Naive B cell (primary cell): ENCODE data around the gene TAF12. TPM values are rescaled to one million over a fixed set of nuclear protein-coding genes. Genes with fewer than 3 reads are reported as not detected.
"Not testable (repeated sequence)": the region's sequence is repeated elsewhere in the genome, so short reads cannot be mapped to it uniquely, and the experiment has no call there.

Experiments
- ATAC-seq, 2 donors: fragments of 150-1000 bp; cut with Tn5 transposase; 2 replicates each; pipeline ENCODE4 v1.10.0; 2021; ENCODE audit warnings: low read depth in 2 of 2, mild to moderate bottlenecking in 2 of 2, moderate library complexity in 2 of 2
- DNase-seq: peaks from one replicate; pipeline ENCODE4 v3.0.0; 2022
- H3K27ac Mint-ChIP-seq, 6 donors: one replicate each; pipeline ENCODE4 v1.8.0; 2020 to 2022; ENCODE audit warnings: mild to moderate bottlenecking in 6 of 6, mixed read lengths in 6 of 6, moderate library complexity in 5 of 6, inconsistent platforms in 2 of 6
- H3K27me3 Mint-ChIP-seq, 3 donors: one replicate each; pipeline ENCODE4 v1.8.0; 2021 to 2022; ENCODE audit warnings: mixed read lengths in 3 of 3, mild to moderate bottlenecking in 1 of 3
- H3K36me3 Mint-ChIP-seq, 2 donors: one replicate each; pipeline ENCODE4 v1.8.0; 2020 to 2022; ENCODE audit warnings: mixed read lengths in 2 of 2, inconsistent platforms in 1 of 2, mild to moderate bottlenecking in 1 of 2
- H3K4me1 Mint-ChIP-seq, 3 donors: one replicate each; pipeline ENCODE4 v1.8.0; 2020 to 2022; ENCODE audit warnings: mixed read lengths in 3 of 3, inconsistent platforms in 1 of 3, mild to moderate bottlenecking in 1 of 3, moderate library complexity in 1 of 3
- H3K4me3 Mint-ChIP-seq, 8 donors: one replicate each; pipeline ENCODE4 v1.8.0; 2020 to 2022; ENCODE audit warnings: mild to moderate bottlenecking in 8 of 8, mixed read lengths in 8 of 8, moderate library complexity in 8 of 8, inconsistent platforms in 2 of 8
- H3K9me3 Mint-ChIP-seq, 7 donors: one replicate each; pipeline ENCODE4 v1.8.0; 2020 to 2022; ENCODE audit warnings: mixed read lengths in 7 of 7, mild to moderate bottlenecking in 5 of 7, inconsistent platforms in 2 of 7, moderate library complexity in 1 of 7
- polyA plus RNA-seq, 6 donors: library from polyadenylated mRNA; unstranded; fragments of 300-500 nt; fragmentation: Illumina TruSeq; gene quantifications; one replicate each; pipeline ENCODE4 v1.2.3, GENCODE V29; 2021; ENCODE audit warnings: low read depth in 6 of 6

Gene TAF12
- polyA plus RNA-seq, 6 donors from 2014 or later, result 32.3 to 50.4 (median 47.6) TPM

DNA sequence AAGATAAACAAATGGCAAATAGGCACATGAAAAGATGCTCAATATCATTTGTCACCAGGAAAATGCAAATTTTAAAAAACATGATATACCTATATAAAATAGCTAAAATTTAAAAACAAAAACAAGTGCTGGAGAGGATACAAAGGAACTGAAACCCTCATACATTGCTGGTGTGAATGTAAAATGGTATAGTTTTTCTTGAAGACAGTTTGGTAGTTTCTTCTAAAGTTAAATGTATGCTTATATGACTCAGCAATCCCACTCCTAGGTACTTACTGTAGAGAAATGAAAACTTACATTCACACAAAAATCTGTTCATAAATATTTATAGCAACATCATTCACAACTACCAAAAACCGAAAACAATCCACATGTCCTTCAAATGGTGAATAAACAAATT, 11.2 kb downstream of the TAF12 start:
- Mint-ChIP-seq H3K4me1 (peaks cover 3 to 22% (median 10%) of the 10 kb centered on the region in 3 donors), H3K27me3 (no peaks in the 10 kb centered on the region), H3K4me3 (no peak overlapping the region), H3K36me3 (no peaks in the 10 kb centered on the region), H3K27ac (peak overlapping the region in 3 of 6 donors; percentile 37 to 54 (median 50)), H3K9me3 (no peaks in the 10 kb centered on the region)
- no peak for ATAC-seq
- no peak for DNase-seq

- ATAC-seq (no peak), DNase-seq (no peak)
- Mint-ChIP-seq H3K27me3 (no peaks in the 10 kb centered on the region), H3K36me3 (peaks cover 17 to 23% of the 10 kb centered on the region in 2 donors), H3K9me3 (no peaks in the 10 kb centered on the region), H3K27ac (peak overlapping the region in 1 of 6 donors; percentile 39), H3K4me1 (peaks cover 0 to 4% (median 0%) of the 10 kb centered on the region in 3 donors), H3K4me3 (no peak overlapping the region)
Measured at GRCh38 chr1:28613175-28613574, 29.7 kb downstream of the TAF12 start.

GRCh38 chr1:28606771-28607170, 36.1 kb downstream of the TAF12 start:
- Mint-ChIP-seq H3K9me3 (no peaks in the 10 kb centered on the region), H3K4me1 (no peaks in the 10 kb centered on the region), H3K36me3 (peaks cover 6 to 9% of the 10 kb centered on the region in 2 donors), H3K27ac (no peak overlapping the region), H3K27me3 (no peaks in the 10 kb centered on the region), H3K4me3 (peak overlapping the region in 1 of 8 donors; percentile 21)
- no peak for DNase-seq
- no peak for ATAC-seq

DNA sequence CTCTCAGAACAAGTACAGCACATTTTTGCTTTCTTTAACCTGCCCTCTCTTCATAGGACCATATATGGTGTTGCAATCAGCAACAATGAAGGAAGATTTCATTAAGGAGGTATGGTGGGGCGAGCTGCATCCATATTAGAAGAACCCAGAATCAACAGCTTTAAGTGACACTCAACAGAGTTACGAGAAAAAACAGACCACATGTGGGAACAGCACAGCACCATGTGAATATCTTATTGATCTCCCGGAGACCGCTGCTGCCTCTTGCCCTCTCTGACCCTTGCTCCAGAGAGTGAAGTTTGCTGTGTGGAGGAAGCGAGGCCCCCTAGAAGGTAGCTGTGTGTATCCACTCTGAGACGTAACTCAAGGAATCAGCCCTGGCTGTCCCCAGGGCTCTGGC, 37.9 kb downstream of the TAF12 start:
- H3K36me3 Mint-ChIP-seq, result no peaks in the 10 kb centered on the region

GRCh38 chr1:28604411-28604810, 38.5 kb downstream of the TAF12 start:
- H3K4me3 Mint-ChIP-seq, result no peak overlapping the region
- no peak overlapping the region for H3K27ac Mint-ChIP-seq
- H3K27me3 Mint-ChIP-seq, result no peaks in the 10 kb centered on the region
- H3K9me3 Mint-ChIP-seq, result no peaks in the 10 kb centered on the region
- H3K4me1 Mint-ChIP-seq, result no peaks in the 10 kb centered on the region
- no peaks in the 10 kb centered on the region for H3K36me3 Mint-ChIP-seq
- ATAC-seq (no peak), DNase-seq (no peak)

More for the DNA sequence above, 37.9 kb downstream of the TAF12 start:
- DNase-seq (no peak), ATAC-seq (no peak)
- no peak overlapping the region for H3K4me3 Mint-ChIP-seq
- H3K4me1 Mint-ChIP-seq, result no peaks in the 10 kb centered on the region
- H3K27ac Mint-ChIP-seq, result no peak overlapping the region
- no peaks in the 10 kb centered on the region for H3K9me3 Mint-ChIP-seq
- H3K27me3 Mint-ChIP-seq, result no peaks in the 10 kb centered on the region

GRCh38 chr1:28602536-28603439, 40.1 kb downstream of the TAF12 start:
- ATAC-seq (no peak), DNase-seq (no peak)
- Mint-ChIP-seq H3K36me3 (no peaks in the 10 kb centered on the region), H3K27me3 (no peaks in the 10 kb centered on the region), H3K27ac (peak overlapping the region in 2 of 6 donors; percentile 44 to 47), H3K4me1 (no peaks in the 10 kb centered on the region), H3K9me3 (no peaks in the 10 kb centered on the region), H3K4me3 (no peak overlapping the region)

DNA sequence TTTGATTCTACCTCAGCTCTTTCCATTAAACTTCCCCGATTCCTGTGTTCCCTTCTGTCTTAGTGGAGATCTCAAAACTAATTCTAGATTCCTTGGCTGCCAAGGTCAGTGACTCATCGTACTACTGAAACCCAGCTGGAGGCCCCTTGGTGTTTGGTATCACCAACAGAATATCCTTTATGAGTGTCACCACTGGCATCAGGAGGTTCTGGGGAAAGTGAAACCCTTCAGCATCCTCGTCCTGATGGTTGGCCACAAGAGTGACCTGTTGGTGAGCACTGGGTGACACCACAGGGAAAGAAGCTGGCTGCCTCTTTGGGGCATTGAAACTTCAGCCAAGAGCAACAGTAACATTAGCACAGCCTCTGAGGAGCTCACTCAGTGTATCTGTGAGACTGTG, 41.2 kb downstream of the TAF12 start:
- no peaks in the 10 kb centered on the region for H3K36me3 Mint-ChIP-seq

DNA sequence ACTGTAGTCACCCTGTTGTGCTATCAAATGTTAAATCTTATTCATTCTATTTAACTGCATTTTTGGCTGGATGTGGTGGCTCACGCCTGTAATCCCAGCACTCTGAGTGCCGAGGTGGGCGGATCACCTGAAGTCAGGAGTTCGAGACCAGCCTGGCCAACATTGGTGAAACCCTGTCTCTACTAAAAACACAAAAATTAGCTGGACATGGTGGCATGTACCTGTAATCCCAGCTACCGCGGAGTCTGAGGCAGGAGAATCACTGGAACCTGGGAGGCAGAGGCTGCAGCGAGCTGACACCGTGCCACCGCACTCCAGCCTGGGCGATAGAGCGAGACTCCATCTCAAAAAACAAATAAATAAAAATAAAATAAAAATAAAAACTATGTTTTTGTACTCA, 46.6 kb downstream of the TAF12 start:
- peaks cover 6 to 13% (median 9%) of the 10 kb centered on the region in 3 donors for H3K4me1 Mint-ChIP-seq
- peaks cover 0 to 12% (median 8%) of the 10 kb centered on the region in 3 donors for H3K27me3 Mint-ChIP-seq
- not testable (repeated sequence) for H3K4me3 Mint-ChIP-seq, H3K36me3 Mint-ChIP-seq, ATAC-seq, H3K9me3 Mint-ChIP-seq, H3K27ac Mint-ChIP-seq, DNase-seq

More for the DNA sequence above, 41.2 kb downstream of the TAF12 start:
- Mint-ChIP-seq H3K27me3 (no peaks in the 10 kb centered on the region), H3K4me1 (no peaks in the 10 kb centered on the region), H3K4me3 (no peak overlapping the region), H3K27ac (no peak overlapping the region), H3K9me3 (no peaks in the 10 kb centered on the region)
- DNase-seq, result no peak
- ATAC-seq, result no peak

DNA sequence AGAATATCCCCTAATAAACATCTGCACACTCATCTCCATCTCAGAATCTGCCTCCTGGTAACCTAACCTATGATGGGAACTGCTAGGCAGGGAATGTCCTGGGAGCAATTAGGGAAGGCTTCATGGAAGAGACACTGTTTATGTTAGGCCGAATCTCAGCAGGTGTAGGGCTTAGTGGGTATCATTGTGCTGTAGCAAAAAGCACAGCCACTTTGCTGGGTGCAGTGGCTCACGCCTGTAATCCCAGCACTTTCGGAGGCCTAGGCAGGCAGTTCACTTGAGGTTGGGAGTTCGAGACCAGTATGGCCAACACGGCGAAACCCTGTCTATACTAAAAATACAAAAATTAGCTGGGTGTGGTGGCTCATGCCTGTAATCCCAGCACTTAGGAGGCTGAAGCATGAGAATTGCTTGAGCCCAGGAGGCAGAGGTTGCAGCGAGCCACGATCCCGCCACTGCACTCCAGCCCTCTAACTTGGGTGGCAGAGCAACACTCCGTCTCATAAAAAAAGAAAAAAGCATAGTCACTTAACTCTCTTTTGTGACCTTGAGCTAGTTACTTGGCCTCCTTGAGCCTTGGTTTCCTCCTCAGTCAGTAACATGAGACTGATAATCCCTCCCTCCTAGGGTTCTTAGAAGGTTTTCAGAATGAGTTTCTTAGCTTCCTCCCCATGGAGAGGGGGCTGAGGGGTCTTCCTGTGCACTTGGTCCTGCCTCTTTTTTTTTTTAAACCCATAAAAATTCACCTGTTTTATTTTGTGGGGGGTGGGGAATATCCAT, 47.3 kb downstream of the TAF12 start:
- Mint-ChIP-seq H3K27ac (peak overlapping the region in 2 of 6 donors; percentile 28 to 59), H3K4me3 (peak overlapping the region in 1 of 8 donors; percentile 15)

GRCh38 chr1:28594686-28595411, 48.0 kb downstream of the TAF12 start:
- H3K4me3 Mint-ChIP-seq, result peak overlapping the region in 1 of 8 donors; percentile 15
- H3K27ac Mint-ChIP-seq, result peak overlapping the region in 2 of 6 donors; percentile 28 to 59
- not testable (repeated sequence) for H3K9me3 Mint-ChIP-seq, ATAC-seq, DNase-seq, H3K36me3 Mint-ChIP-seq
- peaks cover 0 to 12% (median 8%) of the 10 kb centered on the region in 3 donors for H3K27me3 Mint-ChIP-seq
- peaks cover 6 to 13% (median 9%) of the 10 kb centered on the region in 3 donors for H3K4me1 Mint-ChIP-seq

More for the DNA sequence above, 47.3 kb downstream of the TAF12 start:
- no peaks in the 10 kb centered on the region for H3K36me3 Mint-ChIP-seq
- DNase-seq (no peak), ATAC-seq (no peak)
- H3K9me3 Mint-ChIP-seq, result no peaks in the 10 kb centered on the region
- peaks cover 6 to 13% (median 9%) of the 10 kb centered on the region in 3 donors for H3K4me1 Mint-ChIP-seq
- peaks cover 0 to 12% (median 8%) of the 10 kb centered on the region in 3 donors for H3K27me3 Mint-ChIP-seq

- not testable (repeated sequence) for H3K36me3 Mint-ChIP-seq, DNase-seq, ATAC-seq, H3K9me3 Mint-ChIP-seq, H3K27ac Mint-ChIP-seq
- peaks cover 6 to 13% (median 9%) of the 10 kb centered on the region in 3 donors for H3K4me1 Mint-ChIP-seq
- peak overlapping the region in 1 of 8 donors; percentile 84 for H3K4me3 Mint-ChIP-seq
- peaks cover 0 to 12% (median 8%) of the 10 kb centered on the region in 3 donors for H3K27me3 Mint-ChIP-seq
Measured at GRCh38 chr1:28593988-28594356, 48.9 kb downstream of the TAF12 start.

DNA sequence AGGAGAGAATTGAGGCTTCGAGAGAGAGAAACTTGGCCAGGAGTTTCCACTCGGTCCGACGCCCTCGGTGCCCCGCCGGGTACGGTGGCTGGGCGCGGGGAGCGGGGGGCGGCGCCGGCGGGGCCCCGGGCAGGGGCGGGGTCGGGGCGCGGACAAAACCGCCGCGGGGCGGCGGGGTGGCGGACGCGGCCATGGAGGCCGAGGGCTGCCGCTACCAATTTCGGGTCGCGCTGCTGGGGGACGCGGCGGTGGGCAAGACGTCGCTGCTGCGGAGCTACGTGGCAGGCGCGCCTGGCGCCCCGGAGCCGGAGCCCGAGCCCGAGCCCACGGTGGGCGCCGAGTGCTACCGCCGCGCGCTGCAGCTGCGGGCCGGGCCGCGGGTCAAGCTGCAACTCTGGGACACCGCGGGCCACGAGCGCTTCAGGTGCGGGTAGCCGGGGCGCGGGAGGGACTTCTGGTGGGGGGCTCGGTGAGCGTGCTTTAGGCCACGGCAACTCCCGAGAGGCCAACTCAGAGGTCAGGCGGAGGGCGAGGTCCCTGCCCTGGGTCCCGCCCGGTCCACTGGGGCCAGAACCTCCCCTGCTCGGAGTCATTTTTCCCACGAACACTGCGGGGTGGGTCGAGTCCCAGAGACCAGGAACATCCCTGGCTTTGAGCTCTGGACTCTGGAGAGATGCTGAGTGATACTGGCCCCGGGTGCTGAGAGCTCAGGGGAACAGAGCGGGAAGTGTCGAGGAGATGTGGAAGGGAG, 50.4 kb downstream of the TAF12 start:
- Mint-ChIP-seq H3K9me3 (no peaks in the 10 kb centered on the region), H3K27me3 (peaks cover 0 to 12% (median 8%) of the 10 kb centered on the region in 3 donors), H3K4me3 (peak overlapping the region; percentile 64 to 94 (median 88)), H3K4me1 (peaks cover 6 to 13% (median 9%) of the 10 kb centered on the region in 3 donors), H3K27ac (peak overlapping the region in 1 of 6 donors; percentile 36), H3K36me3 (no peaks in the 10 kb centered on the region)
- ATAC-seq (peak; percentile 69 to 74), DNase-seq (peak; percentile 25)
